Measurements from ENCODE around the gene PCDH9. TPM values are rescaled to one million over a fixed set of nuclear protein-coding genes. Genes with fewer than 3 reads are reported as not detected.

PCDH9 gene
- total and polyA plus RNA-seq, 2 of the 13 experiments (the other 11 are each of a cell fraction or from before 2014, with no cell fraction given), result 0.09 TPM; not detected in 1

- no peak for TF ChIP-seq ZNF318 (CRISPR knock-in tag; IDR thresholded peaks at IDR 0.05)
- no peak for TF ChIP-seq NR2F2 (IDR thresholded peaks at IDR 0.05; ENCODE audit: borderline replicate concordance, low read depth)
- TF ChIP-seq POLR2AphosphoS2 (IDR thresholded peaks at IDR 0.05; ENCODE audit: low read depth, low read length), result no peak
- TF ChIP-seq SP5 (CRISPR knock-in tag; IDR thresholded peaks at IDR 0.05; ENCODE audit: borderline replicate concordance, low read depth), result no peak; the same call in 1 of the 2 replicates
- TF ChIP-seq ZMYM3 (CRISPR knock-in tag; IDR thresholded peaks at IDR 0.05), result no peak
- TF ChIP-seq ZNF816 (CRISPR knock-in tag; IDR thresholded peaks at IDR 0.05; ENCODE audit: borderline replicate concordance), result no peak
- TF ChIP-seq RFX5 (IDR thresholded peaks at IDR 0.05; ENCODE audit: low read depth, low read length), result no peak
- TF ChIP-seq ZNF264 (CRISPR knock-in tag; IDR thresholded peaks at IDR 0.05), result peak; percentile 91
- no peak for TF ChIP-seq SETDB1 (CRISPR knock-in tag; IDR thresholded peaks at IDR 0.05; ENCODE audit: borderline replicate concordance)
- no peak for TF ChIP-seq TBX3 (IDR thresholded peaks at IDR 0.05; ENCODE audit: borderline replicate concordance)
- peak; percentile 58; the same call in 1 of the 2 replicates for TF ChIP-seq ZNF607 (CRISPR knock-in tag; IDR thresholded peaks at IDR 0.05; ENCODE audit: borderline replicate concordance)
- TF ChIP-seq ZNF552 (CRISPR knock-in tag; IDR thresholded peaks at IDR 0.05; ENCODE audit: borderline replicate concordance), result no peak
- no peak for TF ChIP-seq XBP1 (CRISPR knock-in tag; IDR thresholded peaks at IDR 0.05)
- TF ChIP-seq POLR2AphosphoS5 (IDR thresholded peaks at IDR 0.05; ENCODE audit: low read depth, low read length), result 0 out of 2 replicates have a peak, but pooled peaks have one; percentile 32
- no peak for TF ChIP-seq BHLHE40 (IDR thresholded peaks at IDR 0.05; ENCODE audit: low read length)
- no peak for TF ChIP-seq ZNF484 (CRISPR knock-in tag; IDR thresholded peaks at IDR 0.05; ENCODE audit: borderline replicate concordance, low read depth)
- TF ChIP-seq ZNF777 (CRISPR knock-in tag; IDR thresholded peaks at IDR 0.05), result peak; percentile 21; the same call in 1 of the 2 replicates
- TF ChIP-seq MAF1 (CRISPR knock-in tag; IDR thresholded peaks at IDR 0.05; ENCODE audit: borderline replicate concordance), result peak; percentile 44; the same call in 1 of the 2 replicates
- TF ChIP-seq MEIS1 (CRISPR knock-in tag; IDR thresholded peaks at IDR 0.05; ENCODE audit: borderline replicate concordance), result no peak
- no peak for TF ChIP-seq CHD4 (IDR thresholded peaks at IDR 0.05; ENCODE audit: borderline replicate concordance, low read length)
- no peak; the same call in 1 of the 2 replicates for TF ChIP-seq ZNF343 (CRISPR knock-in tag; IDR thresholded peaks at IDR 0.05)
- no peak for TF ChIP-seq SIX1 (CRISPR knock-in tag; IDR thresholded peaks at IDR 0.05; ENCODE audit: borderline replicate concordance)
- 0 out of 2 replicates have a peak, but pooled peaks have one; percentile 26 for TF ChIP-seq ZNF589 (CRISPR knock-in tag; conservative IDR thresholded peaks at IDR 0.05)
Observed at GRCh38 chr13:67230404-67231288, 510 bp upstream of the PCDH9 start (continued).
